NCI-H2107 (cell line): ENCODE data around the gene CHTF8.
"Not testable (repeated sequence)": the region's sequence is repeated elsewhere in the genome, so short reads cannot be mapped to it uniquely, and the experiment has no call there.

Source experiments
- DNase-seq: peaks from one replicate; lab custom pipeline; 2025; lab: John Stamatoyannopoulos, UW

CHTF8 gene

DNA sequence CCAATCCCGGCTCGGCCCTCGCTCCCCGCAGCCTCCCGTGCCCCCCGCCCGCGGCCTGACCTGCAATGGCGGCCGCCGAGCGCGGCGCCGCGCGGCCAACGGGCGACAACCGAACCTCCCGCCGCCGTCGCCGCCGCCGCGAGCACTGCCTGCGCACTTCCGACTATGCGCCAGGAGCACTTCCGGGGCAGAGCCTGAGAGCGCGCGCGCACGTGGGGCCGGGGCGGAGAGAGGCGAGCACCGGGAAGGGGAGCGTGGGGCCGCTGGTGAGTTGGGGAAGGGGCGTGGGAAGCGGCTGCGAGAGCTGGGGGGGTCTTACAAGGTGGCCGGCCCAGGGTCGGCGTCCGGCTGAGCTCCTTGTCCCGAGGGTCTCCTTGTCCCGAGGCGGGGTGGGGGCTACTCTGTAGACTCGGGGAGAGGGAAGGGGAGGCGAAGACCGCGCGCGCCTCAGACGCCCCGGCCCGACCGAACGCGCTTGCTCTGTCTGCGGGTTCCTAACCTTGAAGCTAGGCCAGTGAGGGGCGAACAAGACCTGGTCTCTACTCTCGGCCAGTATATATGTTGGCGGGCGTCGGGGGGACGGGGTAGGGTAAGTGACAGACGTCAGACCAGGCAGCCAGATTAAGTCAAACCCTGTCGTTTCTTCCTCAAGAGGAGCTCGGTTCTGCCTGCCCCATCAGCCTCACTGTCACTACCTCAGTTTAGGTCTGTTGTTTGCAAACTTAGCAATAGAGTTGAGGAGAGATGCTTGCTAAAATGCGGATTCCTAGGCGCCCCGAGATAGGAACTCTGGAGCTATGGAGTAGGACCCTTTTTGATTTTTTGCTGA, at the start of gene CHTF8, which contains the start of gene UTP4:
CHTF8 (minus strand) TSS at position 165 of the 829 bp plus-strand sequence. CDS start 11,130 bp downstream, outside the sequence.
UTP4 (plus strand) TSS at position 226 of the 829 bp plus-strand sequence. CDS start 811 bp downstream, outside the sequence.
- DNase-seq: peak; percentile 87

GRCh38 chr16:69180011-69180338, 47.6 kb upstream of the CHTF8 start:
- DNase-seq: no peak

DNA sequence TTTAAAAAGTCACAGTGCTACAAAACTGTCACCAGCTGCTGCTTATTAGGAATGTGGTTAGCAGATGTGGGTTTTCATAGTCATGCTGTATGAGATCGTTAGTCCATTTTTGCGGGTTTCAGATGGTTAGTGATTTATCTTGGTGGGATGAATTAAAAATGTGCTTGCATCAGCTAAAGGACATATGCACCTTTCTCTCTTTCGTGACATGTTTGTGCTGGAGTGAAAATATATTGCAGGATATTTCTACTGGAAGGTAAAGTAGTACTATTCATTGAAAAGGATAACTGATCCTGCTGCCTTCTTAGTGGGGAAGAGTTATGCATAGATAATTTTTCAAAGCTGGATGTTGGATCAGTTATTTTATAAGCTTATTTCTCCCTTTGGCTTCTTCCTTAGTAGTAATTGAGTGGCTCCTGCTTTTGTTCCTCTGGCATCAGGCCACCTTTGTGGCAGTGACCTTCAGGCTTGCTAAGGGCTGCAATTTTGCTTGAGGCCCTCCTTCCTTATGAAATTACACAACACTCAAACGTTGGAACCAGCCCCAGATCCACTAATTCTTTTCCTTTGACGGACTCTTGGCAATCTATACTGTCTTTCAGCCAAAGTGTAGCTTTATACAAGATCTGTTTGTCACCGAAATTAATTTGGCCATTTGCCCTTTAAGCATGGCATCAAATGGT, 47.1 kb upstream of the CHTF8 start:
- no peak for DNase-seq

DNA sequence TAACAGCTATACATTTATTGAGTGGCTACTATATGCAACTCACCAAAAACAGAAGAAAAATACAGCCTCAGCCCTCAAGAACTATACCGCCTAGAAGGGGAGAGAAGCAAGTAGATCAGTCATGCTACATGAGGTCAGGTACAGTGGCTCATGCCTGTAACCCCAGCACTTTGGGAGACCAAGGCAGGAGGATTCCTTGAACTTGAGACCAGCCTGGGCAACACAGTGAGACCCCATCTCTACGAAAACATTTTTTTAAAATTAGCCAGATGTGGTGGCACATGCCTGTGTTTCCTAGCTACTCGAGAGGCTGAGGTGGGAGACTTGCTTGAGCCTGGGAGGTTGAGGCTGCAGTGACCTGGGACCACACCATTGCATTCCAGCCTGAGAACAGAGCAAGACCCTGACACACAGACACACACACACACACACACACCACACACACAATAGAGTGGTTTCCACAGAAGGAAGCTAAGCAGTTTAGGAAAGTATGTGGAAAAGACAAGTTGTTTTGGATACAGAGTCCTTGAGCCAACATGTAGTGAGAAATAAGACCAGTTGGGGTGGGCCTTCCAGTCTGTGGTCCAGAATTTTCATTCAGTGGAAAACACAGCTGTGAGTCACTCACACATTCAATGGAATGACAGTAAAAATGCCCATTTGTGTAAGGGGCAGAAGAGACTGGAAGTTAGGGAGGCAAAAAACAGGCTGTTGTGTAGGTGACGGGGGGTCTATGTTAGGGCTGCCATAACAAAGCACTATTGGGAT, 43.8 kb upstream of the CHTF8 start:
- no peak for DNase-seq

GRCh38 chr16:69171325-69172084, 39.1 kb upstream of the CHTF8 start:
- no peak for DNase-seq

DNA sequence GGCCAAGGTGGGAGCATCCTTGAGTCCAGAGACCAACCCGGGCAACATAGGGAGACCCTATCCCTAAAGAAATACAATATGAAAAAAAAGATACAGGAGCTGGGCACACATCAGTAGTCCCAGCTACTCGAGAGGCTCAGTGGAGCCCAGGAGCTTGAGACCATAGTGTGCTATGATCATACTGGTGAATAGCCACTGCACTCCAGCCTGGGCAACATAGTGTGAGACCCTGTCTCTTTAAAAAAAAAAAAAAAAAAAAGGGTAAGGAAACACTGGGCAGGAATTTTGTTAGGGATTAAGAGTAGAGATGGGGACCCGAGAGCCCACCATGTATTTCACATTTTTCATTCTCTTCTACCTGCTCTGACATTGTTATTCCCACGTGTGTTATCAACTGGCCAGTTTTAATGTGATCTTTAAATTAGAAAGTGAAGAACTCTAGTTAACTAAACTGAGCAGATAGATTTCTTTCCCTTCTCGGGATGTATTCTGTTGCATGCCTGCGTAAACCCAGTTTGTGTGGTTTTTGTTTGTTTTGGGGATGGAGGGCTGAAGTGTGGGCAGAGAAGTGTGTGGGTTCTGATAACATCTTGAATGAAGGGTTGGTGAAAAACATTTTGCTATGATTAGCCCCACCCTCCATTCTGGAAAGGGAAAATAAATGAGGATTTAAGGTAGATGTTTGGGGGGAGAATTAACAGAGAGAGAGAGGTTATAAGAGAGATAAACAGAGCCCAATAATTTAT, 37.4 kb upstream of the CHTF8 start:
- no peak for DNase-seq

DNA sequence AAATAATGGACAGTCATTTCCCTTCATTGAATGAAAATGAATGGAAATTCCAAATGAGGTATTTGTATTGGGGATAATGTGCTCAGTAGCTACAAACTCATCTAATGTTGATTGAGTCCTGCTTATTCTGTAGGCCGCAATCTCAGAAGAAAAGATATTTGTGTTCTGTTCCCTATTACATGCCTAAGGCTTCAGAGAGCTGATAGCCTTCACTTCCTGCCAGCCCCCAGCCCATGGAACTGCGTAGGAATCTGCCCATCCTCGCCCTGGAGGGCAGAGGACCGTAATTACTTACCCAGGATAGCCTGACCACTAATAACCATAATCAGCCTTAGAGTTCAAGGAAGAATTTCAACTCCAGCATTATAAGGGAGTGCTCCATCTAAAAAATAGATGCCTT, 36.7 kb upstream of the CHTF8 start:
- no peak for DNase-seq

DNA sequence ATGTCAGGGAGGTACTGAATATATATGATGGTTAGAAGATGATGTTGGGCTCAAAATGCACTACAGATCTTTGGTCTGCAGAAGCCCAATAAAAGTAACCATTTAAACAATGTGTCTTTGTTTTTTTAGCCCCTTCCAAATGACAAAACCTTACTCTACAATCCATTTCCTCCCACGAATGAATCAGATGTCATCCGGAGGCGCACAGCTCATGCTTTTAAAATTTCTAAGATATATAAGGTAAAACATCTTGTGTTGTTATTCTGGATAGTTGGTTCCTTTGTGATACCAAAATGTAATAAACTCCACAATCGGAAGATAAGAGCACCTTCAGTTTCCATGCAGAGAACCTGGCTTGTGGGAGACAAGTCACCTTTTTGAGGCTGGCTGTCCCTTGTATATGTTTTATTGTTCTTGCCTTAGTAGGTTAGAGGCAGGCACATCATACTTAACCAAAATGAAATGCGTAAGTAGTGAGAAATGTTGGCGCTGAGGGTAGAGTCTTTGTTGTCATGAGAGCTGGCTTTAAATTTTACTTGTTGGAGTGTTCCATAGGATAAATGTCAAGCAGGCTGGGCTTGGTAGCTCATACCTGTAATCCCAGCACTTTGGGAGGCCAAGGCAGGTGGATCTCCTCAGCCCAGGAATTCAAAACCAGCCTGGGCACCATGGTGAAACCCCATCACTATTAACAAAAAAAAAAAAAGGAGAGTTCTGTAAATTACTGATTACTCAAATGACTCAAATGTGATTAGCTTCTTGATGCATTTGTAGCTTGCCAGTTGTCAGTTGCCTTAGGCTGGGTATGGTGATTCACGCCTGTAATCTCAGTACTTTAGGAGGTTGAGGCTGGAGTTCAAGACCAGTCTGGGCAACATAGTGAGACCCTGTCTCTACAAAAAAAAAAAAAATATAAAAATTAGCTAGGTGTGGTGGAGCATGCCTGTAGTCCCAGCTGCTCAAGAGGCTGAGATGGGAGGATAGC, 34.9 kb upstream of the CHTF8 start:
- no peak for DNase-seq

- DNase-seq: no peak
Measured at GRCh38 chr16:69166221-69166833, 33.9 kb upstream of the CHTF8 start.

DNA sequence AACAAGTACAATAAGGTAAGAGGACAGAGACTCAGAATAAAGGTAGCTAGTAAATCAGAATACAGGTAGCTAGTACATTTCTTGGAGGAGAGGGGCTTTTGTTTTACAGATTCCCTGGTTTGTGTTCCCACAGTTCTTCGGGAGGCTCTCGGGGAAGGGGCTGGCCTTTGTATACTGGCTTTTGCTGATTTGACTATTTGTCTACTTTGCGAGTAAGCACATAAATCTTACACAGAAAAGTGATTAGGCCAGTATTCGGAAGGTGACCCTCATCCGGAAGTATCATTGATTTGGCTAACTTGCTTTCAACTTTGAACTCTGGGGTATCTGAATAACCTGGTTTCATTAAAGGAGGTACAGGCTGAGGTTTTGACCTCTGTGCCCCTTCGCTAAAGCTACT, 33.2 kb upstream of the CHTF8 start:
- no peak for DNase-seq

GRCh38 chr16:69160192-69160591, 27.8 kb upstream of the CHTF8 start:
- no peak for DNase-seq

- no peak for DNase-seq
Measured at GRCh38 chr16:69157196-69157595, 24.8 kb upstream of the CHTF8 start.

GRCh38 chr16:69150146-69150865, 17.9 kb upstream of the CHTF8 start:
- DNase-seq: peak; percentile 27

DNA sequence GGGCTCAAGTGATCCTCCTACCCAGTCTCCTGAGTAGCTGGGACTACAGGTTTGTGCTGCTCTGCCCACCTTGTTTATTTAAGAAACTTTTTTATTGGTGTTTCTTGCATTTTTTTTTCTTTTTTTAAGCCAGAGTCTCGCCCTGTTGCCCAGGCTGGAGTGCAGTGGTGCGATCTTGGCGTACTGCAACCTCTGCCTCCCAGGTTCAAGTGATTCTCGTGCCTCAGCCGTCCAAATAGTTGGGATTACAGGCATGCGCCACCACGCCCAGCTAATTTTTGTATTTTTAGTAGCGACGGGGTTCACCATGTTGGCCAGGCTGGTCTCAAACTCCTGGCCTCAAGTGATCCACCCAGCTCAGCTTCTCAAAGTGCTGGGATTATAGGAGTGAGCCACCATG, 17.2 kb upstream of the CHTF8 start:
- not testable (repeated sequence) for DNase-seq

- DNase-seq: no peak
Measured at GRCh38 chr16:69145658-69146057, 13.3 kb upstream of the CHTF8 start.

DNA sequence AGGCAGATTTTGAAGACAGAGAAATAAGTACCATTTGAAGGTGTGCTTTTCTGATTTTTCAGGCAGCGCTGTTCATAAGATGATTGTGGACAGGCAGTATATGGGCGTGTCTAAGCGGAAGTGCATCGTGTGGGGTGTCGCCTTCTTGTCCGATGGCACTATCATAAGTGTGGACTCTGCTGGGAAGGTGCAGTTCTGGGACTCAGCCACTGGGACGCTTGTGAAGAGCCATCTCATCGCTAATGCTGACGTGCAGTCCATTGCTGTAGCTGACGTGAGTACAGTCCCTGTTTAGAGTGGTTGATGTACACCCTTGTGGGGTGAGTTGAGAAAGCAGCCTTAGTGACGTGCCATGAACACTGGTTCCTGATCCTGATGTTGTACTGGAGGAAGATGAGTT, 10.7 kb upstream of the CHTF8 start:
- DNase-seq: no peak

- no peak for DNase-seq
Measured at GRCh38 chr16:69141936-69142335, 9.5 kb upstream of the CHTF8 start.

GRCh38 chr16:69141014-69141413, 8.6 kb upstream of the CHTF8 start:
- DNase-seq: no peak

- not testable (repeated sequence) for DNase-seq
Measured at GRCh38 chr16:69139464-69139863, 7.1 kb upstream of the CHTF8 start.
